Stimulated activated CD4-positive, alpha-beta T cell treated with anti-CD3 and anti-CD28 coated beads, Interleukin-1b, Interleukin-23, amount 100 ng/mL, for 48 hours (primary cell): ENCODE data around the gene PARD3B.

ENCODE experiments used
- DNase-seq: peaks from one replicate; pipeline ENCODE4 v3.0.0-alpha.2; 2020

PARD3B gene

GRCh38 chr2:205086662-205087061, 541.4 kb downstream of the PARD3B start:
- DNase-seq: no peak

DNA sequence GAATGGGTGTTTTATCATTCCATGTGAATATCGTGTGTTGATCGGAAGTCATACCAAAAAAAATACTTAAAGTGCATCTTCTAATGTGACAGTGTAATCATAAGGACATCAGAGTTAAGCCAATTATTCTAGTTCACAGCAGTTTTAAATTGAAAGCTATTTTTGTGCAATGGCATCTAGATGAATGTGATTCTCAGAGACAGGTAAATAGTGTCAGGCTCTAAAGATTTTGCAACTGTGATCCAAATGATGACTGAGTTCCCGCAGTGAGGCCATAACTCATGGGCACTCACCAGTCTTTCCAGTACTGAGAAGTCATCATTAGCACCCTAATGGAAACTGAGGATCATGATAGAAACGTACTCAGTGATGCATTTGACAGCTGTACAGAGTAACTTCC, 542.6 kb downstream of the PARD3B start:
- no peak for DNase-seq

- DNase-seq: no peak
Measured at GRCh38 chr2:205089958-205090357, 544.7 kb downstream of the PARD3B start.

GRCh38 chr2:205091411-205091810, 546.1 kb downstream of the PARD3B start:
- no peak for DNase-seq

- no peak for DNase-seq
Measured at GRCh38 chr2:205094031-205094430, 548.8 kb downstream of the PARD3B start.

- no peak for DNase-seq
Measured at GRCh38 chr2:205103699-205104098, 558.4 kb downstream of the PARD3B start.

GRCh38 chr2:205107810-205108209, 562.5 kb downstream of the PARD3B start:
- no peak for DNase-seq

DNA sequence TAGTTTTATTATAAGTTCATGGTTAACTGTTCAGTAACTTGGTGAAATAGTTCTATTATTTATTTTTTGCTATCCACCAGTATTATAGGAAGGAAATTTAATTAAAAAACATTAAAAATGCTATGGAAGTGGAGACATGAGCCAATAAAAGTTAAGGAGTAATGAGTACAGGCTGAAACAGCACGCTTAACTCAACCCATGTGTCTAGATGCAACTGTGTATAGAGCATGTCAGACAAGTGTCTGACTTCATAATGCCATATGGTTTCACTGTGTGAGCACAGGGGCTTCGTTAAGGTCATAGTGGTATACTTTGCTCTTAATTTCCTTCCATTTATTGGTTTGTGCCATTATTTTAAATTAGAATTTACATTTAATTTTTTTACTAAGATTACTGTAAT, 570.2 kb downstream of the PARD3B start:
- DNase-seq: no peak

DNA sequence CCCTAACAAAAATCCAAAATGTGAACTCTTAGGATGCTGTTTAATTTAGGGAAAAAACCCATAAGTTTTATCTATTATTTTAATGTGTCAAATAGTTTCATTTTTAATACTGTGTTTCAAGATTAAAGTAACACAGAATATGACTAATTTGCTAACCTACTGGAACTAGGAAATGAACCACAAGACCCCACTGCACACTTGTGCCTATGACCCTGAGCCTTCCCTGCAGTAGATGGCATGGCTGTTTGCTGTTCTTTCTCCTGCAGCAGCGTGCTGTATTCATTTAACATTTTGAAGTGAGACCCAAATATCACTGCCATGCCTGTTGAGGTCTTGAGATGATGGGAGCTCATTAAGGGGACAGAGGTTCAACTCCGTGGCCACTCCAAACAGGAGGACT, 571.9 kb downstream of the PARD3B start:
- DNase-seq: no peak

GRCh38 chr2:205119136-205119535, 573.9 kb downstream of the PARD3B start:
- no peak for DNase-seq

- no peak for DNase-seq
Measured at GRCh38 chr2:205128726-205129125, 583.5 kb downstream of the PARD3B start.

- no peak for DNase-seq
Measured at GRCh38 chr2:205129531-205129930, 584.3 kb downstream of the PARD3B start.

DNA sequence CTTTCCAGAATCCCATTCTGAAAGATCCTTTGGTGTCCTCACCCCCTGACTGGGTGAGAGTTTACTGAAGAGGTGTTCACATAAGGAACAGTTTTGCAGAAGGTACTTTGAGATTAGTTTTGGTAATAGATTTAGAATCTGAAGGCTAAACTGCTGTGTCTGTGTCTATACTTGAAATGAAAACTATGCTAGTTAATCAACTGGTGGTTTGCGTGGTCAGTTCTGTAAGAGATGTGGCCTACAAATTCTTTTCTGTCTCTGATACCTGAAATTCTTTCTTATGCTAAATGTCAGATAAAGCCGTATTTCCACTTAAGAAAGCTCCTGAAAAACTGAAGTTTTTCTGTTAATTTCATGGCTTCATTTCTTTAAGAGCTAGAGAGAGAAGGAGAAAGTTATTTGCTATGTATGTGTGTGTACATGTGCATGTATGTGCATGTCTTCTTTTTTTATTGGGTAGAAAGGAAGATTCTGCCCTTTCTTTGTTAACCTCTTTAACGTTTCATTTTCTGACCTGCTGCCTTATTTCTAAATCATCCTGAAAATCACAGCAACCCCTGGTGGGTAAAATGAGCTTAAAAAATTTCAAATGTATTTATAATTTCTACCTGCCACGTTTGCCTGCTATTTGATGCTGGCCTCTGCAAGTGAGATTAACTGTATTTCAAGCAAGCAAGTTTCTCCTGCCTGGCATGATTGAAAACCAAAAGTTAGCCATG, 585.0 kb downstream of the PARD3B start:
- DNase-seq: no peak

- no peak for DNase-seq
Measured at GRCh38 chr2:205133544-205133943, 588.3 kb downstream of the PARD3B start.

GRCh38 chr2:205138735-205139134, 593.5 kb downstream of the PARD3B start:
- no peak for DNase-seq

GRCh38 chr2:205139822-205140463, 594.7 kb downstream of the PARD3B start:
- no peak for DNase-seq

DNA sequence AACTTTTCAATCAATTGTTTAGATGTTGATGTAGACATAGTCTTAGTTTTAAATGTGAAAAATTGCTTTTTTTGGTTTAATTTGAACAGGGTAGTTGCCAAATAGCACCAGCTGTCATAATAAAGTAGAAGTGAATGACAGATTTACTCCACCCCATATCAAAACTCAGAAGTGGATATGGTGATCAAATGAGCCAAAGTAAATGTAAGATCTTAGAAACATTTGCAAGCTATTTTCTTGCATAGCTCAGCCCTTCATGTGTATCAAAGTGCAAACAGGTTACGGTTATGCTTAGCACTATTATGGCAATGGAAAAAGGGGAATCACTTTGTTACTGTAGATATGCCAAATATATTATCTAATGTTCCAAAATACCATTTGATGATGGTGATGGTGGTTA, 596.1 kb downstream of the PARD3B start:
- DNase-seq: no peak

- no peak for DNase-seq
Measured at GRCh38 chr2:205145888-205146287, 600.6 kb downstream of the PARD3B start.

- no peak for DNase-seq
Measured at GRCh38 chr2:205148755-205149154, 603.5 kb downstream of the PARD3B start.

GRCh38 chr2:205156457-205156856, 611.2 kb downstream of the PARD3B start:
- DNase-seq: no peak

DNA sequence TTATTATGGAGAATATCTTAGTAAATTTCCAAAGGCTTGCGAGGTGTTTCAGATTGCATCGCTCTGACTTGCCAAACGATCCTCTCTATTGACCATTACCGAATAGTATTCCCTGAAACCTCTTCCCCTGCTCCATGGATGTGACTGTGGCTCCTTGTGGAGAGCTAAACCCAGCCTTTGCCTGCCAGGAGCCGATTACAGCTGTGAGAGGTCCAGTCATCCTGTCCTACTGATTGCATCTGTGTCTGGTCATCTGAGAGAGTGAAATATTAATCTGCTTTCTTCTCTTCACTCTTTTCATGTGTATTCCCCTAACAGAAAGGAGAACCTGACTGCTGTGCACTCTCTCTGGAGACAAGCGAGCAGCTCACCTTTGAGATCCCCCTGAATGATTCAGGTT, 613.1 kb downstream of the PARD3B start:
- no peak for DNase-seq

DNA sequence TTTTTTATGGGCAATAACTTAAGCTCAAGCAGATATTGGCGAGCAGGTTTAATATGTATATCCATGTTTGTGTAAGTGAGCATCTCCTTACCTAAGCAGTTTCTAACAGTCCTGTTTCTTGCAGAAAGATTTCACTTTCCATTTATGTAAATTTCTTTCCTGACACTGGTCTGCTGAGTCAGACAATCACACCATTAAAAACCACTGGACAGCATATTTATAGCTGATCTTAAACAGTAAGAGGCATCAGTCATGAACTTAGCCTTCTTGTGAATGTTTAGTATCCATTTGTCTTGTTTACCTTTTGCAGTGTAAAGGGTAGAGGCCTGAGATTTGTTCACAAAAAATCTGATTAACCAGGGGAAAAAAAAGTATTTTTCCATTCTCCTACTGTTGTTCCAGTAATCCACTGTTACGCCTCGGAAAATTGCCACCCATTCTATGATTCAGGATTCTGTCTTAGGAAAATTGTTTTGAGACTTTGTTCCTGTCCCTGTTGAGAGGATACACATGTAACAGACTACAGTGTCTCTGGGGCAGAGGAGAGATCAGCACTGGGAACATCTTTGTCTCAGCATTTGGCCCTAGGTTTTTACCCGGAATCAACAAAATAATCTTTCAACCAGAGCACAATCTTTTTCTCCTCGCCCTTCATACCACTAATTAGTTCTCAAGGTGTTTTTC, 616.0 kb downstream of the PARD3B start:
- no peak for DNase-seq

DNA sequence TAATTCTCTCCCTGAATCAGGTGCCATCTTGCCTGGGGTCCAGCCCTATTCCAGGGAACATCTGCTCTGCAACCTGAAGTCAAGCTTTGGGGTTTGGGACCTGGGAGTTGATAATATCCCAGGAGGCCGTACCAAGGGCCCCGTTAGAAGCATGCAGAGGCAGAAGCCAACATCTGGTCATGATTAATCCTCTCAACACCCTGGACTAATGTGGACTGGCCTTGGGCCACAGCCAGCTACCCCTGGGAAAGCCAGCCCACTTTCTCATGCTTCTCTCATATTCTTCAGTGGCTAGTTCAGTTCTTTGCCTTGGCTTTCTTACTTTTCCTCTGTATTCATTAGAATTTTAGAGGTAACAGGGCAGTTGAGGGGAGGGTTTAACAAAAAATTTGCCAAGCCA, 621.5 kb downstream of the PARD3B start:
- DNase-seq: no peak

DNA sequence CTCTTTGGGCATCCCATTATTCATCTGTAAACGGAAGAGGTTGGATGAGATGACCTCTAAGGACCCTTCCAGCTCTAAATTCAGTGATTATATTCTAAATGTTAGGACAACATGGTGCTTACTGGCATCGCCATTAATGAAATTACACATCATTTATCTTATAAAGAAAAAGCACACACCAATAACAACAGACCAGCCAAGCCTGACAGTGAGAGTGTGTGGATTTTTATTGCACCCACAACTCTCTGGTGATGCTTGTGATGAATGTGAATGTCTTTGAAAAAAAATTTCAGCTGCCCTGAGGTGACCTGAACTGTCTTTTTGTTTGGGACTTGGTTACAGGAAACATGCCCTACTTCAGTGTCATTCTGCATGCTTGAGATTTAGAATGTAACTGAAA, 623.7 kb downstream of the PARD3B start:
- DNase-seq: no peak
